Stimulated activated naive CD8-positive, alpha-beta T cell treated with anti-CD3 and anti-CD28 coated beads, Interleukin-15, Interleukin-2, amounts not matched to agents 100 U/mL and 50 U/mL, for 24 hours (primary cell): ENCODE measurements around the gene GCK.

Source experiments
- ATAC-seq: fragments of 150-1000 bp; cut with Tn5 transposase; one replicate; pipeline ENCODE4 v1.10.0; 2021
- DNase-seq: peaks from one replicate; pipeline ENCODE4 v3.0.0; 2021

The GCK gene

GRCh38 chr7:44189286-44189992, at the start of gene GCK:
GCK (minus strand) TSS chr7:44189439; CDS start chr7:44188953, 486 bp downstream.
- DNase-seq (no peak), ATAC-seq (no peak)

- DNase-seq (no peak), ATAC-seq (no peak)
These were observed 49.0 kb upstream of the GCK start for GRCh38 chr7:44238116-44238695.

- ATAC-seq = no peak
- DNase-seq = no peak
These were observed 48.5 kb upstream of the GCK start for GRCh38 chr7:44237696-44238095.

GRCh38 chr7:44236333-44236728, 47.1 kb upstream of the GCK start:
- no peak for ATAC-seq
- DNase-seq = no peak

GRCh38 chr7:44235582-44236332, 46.5 kb upstream of the GCK start:
- DNase-seq (no peak), ATAC-seq (no peak)

GRCh38 chr7:44235066-44235465, 45.8 kb upstream of the GCK start:
- ATAC-seq (no peak), DNase-seq (no peak)

- no peak for DNase-seq
- ATAC-seq = no peak
These were observed 43.9 kb upstream of the GCK start for GRCh38 chr7:44232901-44233715.

GRCh38 chr7:44232396-44232795, 43.2 kb upstream of the GCK start:
- DNase-seq (no peak), ATAC-seq (no peak)

GRCh38 chr7:44231088-44231487, 41.8 kb upstream of the GCK start:
- ATAC-seq = no peak

GRCh38 chr7:44230286-44230685, 41.0 kb upstream of the GCK start:
- no peak for DNase-seq
- ATAC-seq = no peak

More at GRCh38 chr7:44231088-44231487, 41.8 kb upstream of the GCK start:
- DNase-seq = no peak

GRCh38 chr7:44229546-44230105, 40.4 kb upstream of the GCK start:
- ATAC-seq (no peak), DNase-seq (no peak)

- DNase-seq (no peak), ATAC-seq (no peak)
These were observed 39.5 kb upstream of the GCK start for GRCh38 chr7:44228571-44229350.

GRCh38 chr7:44227911-44228310, 38.7 kb upstream of the GCK start:
- ATAC-seq (no peak), DNase-seq (no peak)

GRCh38 chr7:44226396-44226753, 37.1 kb upstream of the GCK start:
- ATAC-seq = no peak
- no peak for DNase-seq

GRCh38 chr7:44225566-44226395, 36.5 kb upstream of the GCK start:
- ATAC-seq (no peak), DNase-seq (no peak)

- DNase-seq = no peak
- ATAC-seq = no peak
These were observed 35.8 kb upstream of the GCK start for GRCh38 chr7:44224974-44225565.

- ATAC-seq = no peak
- no peak for DNase-seq
These were observed 35.1 kb upstream of the GCK start for GRCh38 chr7:44224080-44224973.

GRCh38 chr7:44223362-44224079, 34.3 kb upstream of the GCK start:
- DNase-seq = no peak
- no peak for ATAC-seq
